Heart left ventricle (tissue), 16 donors: Measurements from ENCODE around the gene EVC2. TPM values are rescaled to one million over a fixed set of nuclear protein-coding genes. Genes with fewer than 3 reads are reported as not detected.

Source experiments
- ATAC-seq, 4 donors: fragments of 200-7000 bp; cut with Tn5 transposase; one replicate each; pipeline ENCODE4 v1.9.1; 2020 to 2022; ENCODE audit warnings: moderate library complexity in 4 of 4, mild to moderate bottlenecking in 3 of 4, moderate number of reproducible peaks in 1 of 4
- DNase-seq, 5 donors: peaks; one replicate each; pipeline ENCODE4 v3.0.0-alpha.2; 2020
- H3K27ac ChIP-seq, 12 donors: fragments of 200-600 bp; sonication (generic) in 4 of 12; one replicate each; pipeline versions ENCODE4 v1.5.0 to v1.8.0; 2016 to 2022; ENCODE audit warnings: mild to moderate bottlenecking in 2 of 12
- H3K27me3 ChIP-seq, 9 donors: fragments of 200-600 bp; sonication (generic) in 2 of 9; one replicate each; pipeline versions ENCODE4 v1.5.1 to v1.8.0; 2016 to 2022; ENCODE audit warnings: mild to moderate bottlenecking in 3 of 9
- H3K36me3 ChIP-seq, 9 donors: fragments of 200-600 bp; sonication (generic) in 2 of 9; one replicate each; pipeline versions ENCODE4 v1.5.0 to v1.8.0; 2018 to 2022; ENCODE audit warnings: mild to moderate bottlenecking in 2 of 9
- H3K4me1 ChIP-seq, 12 donors: fragments of 200-600 bp; sonication (generic) in 4 of 12; one replicate each; pipeline versions ENCODE4 v1.5.0 to v1.8.0; 2016 to 2022; ENCODE audit warnings: mild to moderate bottlenecking in 3 of 12
- H3K4me3 ChIP-seq, 12 donors: fragments of 200-600 bp; sonication (generic) in 4 of 12; one replicate each; pipeline versions ENCODE4 v1.5.0 to v1.8.0; 2017 to 2022; ENCODE audit warnings: mild to moderate bottlenecking in 9 of 12, moderate library complexity in 4 of 12
- H3K9me3 ChIP-seq, 12 donors: fragments of 200-600 bp; sonication (generic) in 4 of 12; one replicate each; pipeline versions ENCODE4 v1.5.0 to v1.8.0; 2016 to 2022; ENCODE audit warnings: mild to moderate bottlenecking in 1 of 12
- POLR2A ChIP-seq, 2 donors: fragments of 450-650 bp; IDR thresholded peaks; one replicate each; pipeline ENCODE4 v1.6.1; 2017; ENCODE audit warnings: antibody characterized with exemption in 2 of 2, mild to moderate bottlenecking in 2 of 2, moderate library complexity in 2 of 2
- WGBS, 4 donors: extraction: QIAGEN DNeasy Blood & Tissue Kit in 2 of 4; methylation state at CpG; one replicate each; pipeline versions ENCODE4 v1.1.5 to v1.1.7; 2013 to 2018; 5-methylcytosine and 5-hydroxymethylcytosine counted together
- intact Hi-C, 10 donors: fragments of 100-400 bp; cut with DNase I; formaldehyde crosslinking; loops; one replicate each; pipeline versions ENCODE4 v1.11.1 to v1.14.2; 2022
- polyA plus RNA-seq, 2 donors: library from polyadenylated mRNA; stranded (reverse); fragments of 200-250 nt; gene quantifications; one replicate each; pipeline ENCODE4 v1.2.3, GENCODE V29; 2013
- total RNA-seq, 9 donors: library from RNA; depleted of rRNA in 2 of 9; stranded (reverse); fragments of >200 nt in 2 of 9; fragmentation: NEBNext Ultra II Directional in 3 of 9; extraction: Animal tissue kit (Norgen Biotek cat#: 25700) in 3 of 9; gene quantifications; one replicate each; pipeline versions ENCODE4 v1.1.0 to v1.2.4, GENCODE V29; 2016 to 2023
- TF ChIP-seq, protein P1 (sequence below), 12 donors: fragments of 200-600 bp; sonication (generic) in 4 of 12; IDR thresholded peaks; one replicate each; pipeline versions ENCODE4 v1.5.0 to v1.8.0; 2018 to 2022; ENCODE audit warnings: antibody characterized with exemption in 12 of 12, mild to moderate bottlenecking in 5 of 12
- donor health status: ischemic (EF 13 %, LVEDD 7.1; RV severe dilation, severe dysfunction).
- donor health status: healthy with polysubstance abuse.
- donor health status: DM: no; HTN: yes; CAD: no.
- donor health status: DM: no; HTN: no; CAD: no.
- donor health status: ischemic (EF 25% LVEDD 6.9; RV normal size, moderate dysfunction).
- donor health status: ischemic (EF 25% LVEDD 5.7; RV mildly dilated, moderate dysfunction).
- donor health status: healthy.
- donor health status: DM: yes; HTN: yes; CAD: no.
- donor health status: ischemic (EF 35%, LVEDD 5.7; RV mildly dilated, moderate dysfunction).
- donor health status: nonischemic (EF 11% LVEDD 7.7; RV severe dilation, severe dysfunction).
- donor health status: DM: yes; HTN: yes; CAD: no.
- donor health status: PGD.
- donor health status: ischemic (EF 29% LVEDD 5.4; RV normal size, mild dysfunction).
- donor health status: nonischemic (EF 23%, LVEDD 6.1; RV moderate dilation, normal function).

The EVC2 gene
- total and polyA plus RNA-seq, 11 donors = 0.46 to 3.1 (median 0.95) TPM

DNA sequence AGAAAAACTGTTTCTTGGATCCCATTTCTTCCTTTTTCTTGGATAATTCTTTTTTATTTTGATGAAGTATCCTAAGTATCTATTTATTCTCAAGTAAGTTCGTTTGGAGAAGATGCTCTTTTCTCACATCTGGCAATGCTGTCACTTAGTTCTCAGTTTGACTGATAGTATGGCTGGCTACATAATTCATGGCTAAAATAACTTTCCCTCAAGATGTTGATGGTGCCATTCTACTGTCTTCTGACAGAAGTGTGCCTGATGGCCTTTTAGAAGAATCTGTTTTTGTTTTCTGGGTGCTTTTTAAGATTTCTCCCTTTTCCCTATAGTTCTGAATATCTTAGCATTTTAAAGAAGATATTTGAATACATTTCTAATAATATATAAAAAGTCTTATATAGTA lies 41.6 kb downstream of the EVC2 start:
- no peak overlapping the region for H3K4me3 ChIP-seq
- no peaks in the 10 kb centered on the region for H3K4me1 ChIP-seq
- 64 to 68% (median 66%) methylated on average over 1 of the region's 1 CpG for WGBS, 4 donors
- H3K9me3 ChIP-seq = peaks cover 0 to 11% (median 1%) of the 10 kb centered on the region in 12 donors
- no peak for TF ChIP-seq POLR2A (IDR thresholded peaks at IDR 0.05)
- TF ChIP-seq, protein P1, sequence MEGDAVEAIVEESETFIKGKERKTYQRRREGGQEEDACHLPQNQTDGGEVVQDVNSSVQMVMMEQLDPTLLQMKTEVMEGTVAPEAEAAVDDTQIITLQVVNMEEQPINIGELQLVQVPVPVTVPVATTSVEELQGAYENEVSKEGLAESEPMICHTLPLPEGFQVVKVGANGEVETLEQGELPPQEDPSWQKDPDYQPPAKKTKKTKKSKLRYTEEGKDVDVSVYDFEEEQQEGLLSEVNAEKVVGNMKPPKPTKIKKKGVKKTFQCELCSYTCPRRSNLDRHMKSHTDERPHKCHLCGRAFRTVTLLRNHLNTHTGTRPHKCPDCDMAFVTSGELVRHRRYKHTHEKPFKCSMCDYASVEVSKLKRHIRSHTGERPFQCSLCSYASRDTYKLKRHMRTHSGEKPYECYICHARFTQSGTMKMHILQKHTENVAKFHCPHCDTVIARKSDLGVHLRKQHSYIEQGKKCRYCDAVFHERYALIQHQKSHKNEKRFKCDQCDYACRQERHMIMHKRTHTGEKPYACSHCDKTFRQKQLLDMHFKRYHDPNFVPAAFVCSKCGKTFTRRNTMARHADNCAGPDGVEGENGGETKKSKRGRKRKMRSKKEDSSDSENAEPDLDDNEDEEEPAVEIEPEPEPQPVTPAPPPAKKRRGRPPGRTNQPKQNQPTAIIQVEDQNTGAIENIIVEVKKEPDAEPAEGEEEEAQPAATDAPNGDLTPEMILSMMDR (IDR thresholded peaks at IDR 0.05) = no peak
- intact Hi-C loops = no loop called here
- H3K27me3 ChIP-seq = no peaks in the 10 kb centered on the region
- no peak for ATAC-seq
- peaks cover 0 to 28% (median 0%) of the 10 kb centered on the region in 9 donors for H3K36me3 ChIP-seq
- no peak overlapping the region for H3K27ac ChIP-seq
- no peak for DNase-seq

DNA sequence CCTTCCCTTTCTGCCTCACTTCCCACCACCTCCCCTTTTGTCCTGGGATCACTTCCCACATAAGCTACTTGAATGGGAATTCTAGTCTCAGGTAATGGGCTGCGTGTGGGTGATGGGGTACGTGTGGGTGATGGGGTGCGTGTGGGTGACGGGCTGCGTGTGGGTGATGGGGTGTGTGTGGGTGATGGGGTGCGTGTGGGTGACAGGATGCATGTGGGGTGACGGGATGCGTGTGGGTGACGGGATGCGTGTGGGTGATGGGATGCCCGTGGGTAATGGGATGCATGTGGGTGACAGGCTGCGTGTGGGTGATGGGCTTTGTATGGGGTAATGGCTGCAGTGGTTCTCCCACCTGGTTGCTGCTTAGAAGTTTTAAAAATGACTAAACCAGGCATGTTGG lies 43.6 kb downstream of the EVC2 start:
- peaks cover 0 to 43% (median 0%) of the 10 kb centered on the region in 9 donors for H3K36me3 ChIP-seq

DNA sequence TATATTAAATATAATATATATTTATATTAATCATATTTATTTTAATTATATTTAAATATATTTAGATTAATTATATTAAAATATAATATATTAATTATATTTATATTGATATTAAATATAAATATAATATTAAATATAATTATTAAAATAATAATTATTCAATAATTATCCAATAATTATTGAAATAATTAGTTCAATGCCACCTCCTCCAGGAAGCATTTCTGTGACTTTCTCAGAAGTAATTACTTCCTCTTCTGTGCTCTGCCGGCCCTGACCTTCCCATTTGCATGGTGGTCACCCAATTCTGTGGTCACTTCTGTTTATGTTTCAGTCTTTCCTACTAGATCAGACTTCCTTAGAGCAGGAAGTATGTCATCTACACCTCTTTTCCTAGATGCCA lies 45.8 kb downstream of the EVC2 start:
- no peak for DNase-seq
- WGBS, 4 donors = 65 to 80% (median 66%) methylated on average over 1 of the region's 1 CpG
- Histone ChIP-seq H3K27ac (no peak overlapping the region), H3K9me3 (peaks cover 0 to 20% (median 4%) of the 10 kb centered on the region in 12 donors), H3K36me3 (peaks cover 0 to 55% (median 0%) of the 10 kb centered on the region in 9 donors), H3K4me3 (no peak overlapping the region), H3K4me1 (no peaks in the 10 kb centered on the region), H3K27me3 (no peaks in the 10 kb centered on the region)
- TF ChIP-seq, protein P1 (IDR thresholded peaks at IDR 0.05) = no peak
- no peak for TF ChIP-seq POLR2A (IDR thresholded peaks at IDR 0.05)
- ATAC-seq = no peak
- intact Hi-C loops = no loop called here

More for the DNA sequence above, 43.6 kb downstream of the EVC2 start:
- TF ChIP-seq, protein P1 (IDR thresholded peaks at IDR 0.05) = no peak
- TF ChIP-seq POLR2A (IDR thresholded peaks at IDR 0.05) = no peak
- Histone ChIP-seq H3K27me3 (no peaks in the 10 kb centered on the region), H3K4me3 (no peak overlapping the region), H3K9me3 (peaks cover 0 to 20% (median 4%) of the 10 kb centered on the region in 12 donors), H3K4me1 (no peaks in the 10 kb centered on the region), H3K27ac (no peak overlapping the region)
- WGBS, 4 donors = 93 to 96% (median 95%) methylated on average over 12 of the region's 12 CpGs
- intact Hi-C loops = no loop called here
- ATAC-seq (no peak), DNase-seq (no peak)

DNA sequence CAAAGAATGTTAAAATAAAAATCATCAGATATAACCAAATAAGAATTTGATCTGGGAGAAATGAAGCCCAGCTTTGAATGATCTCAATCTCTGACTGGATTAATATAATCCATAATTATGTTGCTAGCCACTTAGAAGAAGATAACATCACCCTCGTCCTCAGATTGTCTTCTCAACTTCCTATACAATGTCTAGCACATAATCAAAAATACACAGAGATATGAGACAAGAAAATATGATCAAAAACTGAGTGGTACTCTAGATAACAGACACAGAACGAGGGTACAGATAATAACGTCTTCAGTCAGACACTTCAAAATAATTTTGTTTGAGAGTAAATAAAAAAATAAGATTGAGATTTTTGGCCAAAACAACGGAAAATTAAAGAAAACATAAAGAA lies 47.1 kb downstream of the EVC2 start:
- WGBS, 4 donors = 74 to 82% (median 79%) methylated on average over 4 of the region's 4 CpGs
- intact Hi-C loops = no loop called here
- H3K27ac ChIP-seq = no peak overlapping the region
- no peak for DNase-seq
- ATAC-seq = no peak
- peaks cover 0 to 16% (median 4%) of the 10 kb centered on the region in 12 donors for H3K9me3 ChIP-seq
- no peak overlapping the region for H3K4me3 ChIP-seq
- H3K27me3 ChIP-seq = no peaks in the 10 kb centered on the region
- no peaks in the 10 kb centered on the region for H3K4me1 ChIP-seq
- peaks cover 0 to 57% (median 0%) of the 10 kb centered on the region in 9 donors for H3K36me3 ChIP-seq
- TF ChIP-seq, protein P1 (IDR thresholded peaks at IDR 0.05) = no peak
- TF ChIP-seq POLR2A (IDR thresholded peaks at IDR 0.05) = no peak
